HG02870 (cell line): Measurements from ENCODE around the gene MRPS9.

Experiments used
- ATAC-seq: cut with Tn5 transposase; IDR thresholded peaks from one replicate; pipeline ENCODE4 v1.9.1; 2021; ENCODE audit warnings: mild to moderate bottlenecking, moderate library complexity; ENCODE audit not compliant: unreplicated experiment

The MRPS9 gene

GRCh38 chr2:105037572-105038382 lies at the start of gene MRPS9:
TSS of gene MRPS9 (plus strand) at chr2:105038069. CDS start at chr2:105038093, 24 bp downstream.
- peak; percentile 99 for ATAC-seq

GRCh38 chr2:105005181-105005951 lies 32.5 kb upstream of the MRPS9 start:
- ATAC-seq, result no peak

GRCh38 chr2:105007367-105007766 lies 30.5 kb upstream of the MRPS9 start:
- no peak for ATAC-seq

- ATAC-seq, result no peak
Observed at GRCh38 chr2:105032476-105032875, 5.4 kb upstream of the MRPS9 start.

- no peak for ATAC-seq
Observed at GRCh38 chr2:105034170-105034569, 3.7 kb upstream of the MRPS9 start.

- no peak for ATAC-seq
Observed at GRCh38 chr2:105038383-105039061, 653 bp downstream of the MRPS9 start.

GRCh38 chr2:105039559-105039958 lies 1.7 kb downstream of the MRPS9 start:
- no peak for ATAC-seq

GRCh38 chr2:105042189-105042588 lies 4.3 kb downstream of the MRPS9 start:
- no peak for ATAC-seq

GRCh38 chr2:105052773-105053172 lies 14.9 kb downstream of the MRPS9 start:
- no peak for ATAC-seq

- no peak for ATAC-seq
Observed at GRCh38 chr2:105055613-105056012, 17.7 kb downstream of the MRPS9 start.

GRCh38 chr2:105056245-105056644 lies 18.4 kb downstream of the MRPS9 start:
- ATAC-seq, result no peak

- ATAC-seq, result no peak
Observed at GRCh38 chr2:105057005-105057404, 19.1 kb downstream of the MRPS9 start.

- no peak for ATAC-seq
Observed at GRCh38 chr2:105061560-105061959, 23.7 kb downstream of the MRPS9 start.

GRCh38 chr2:105062158-105062557 lies 24.3 kb downstream of the MRPS9 start:
- no peak for ATAC-seq

GRCh38 chr2:105068387-105068786 lies 30.5 kb downstream of the MRPS9 start:
- no peak for ATAC-seq

- ATAC-seq, result no peak
Observed at GRCh38 chr2:105068875-105069274, 31.0 kb downstream of the MRPS9 start.

GRCh38 chr2:105070010-105070865 lies 32.4 kb downstream of the MRPS9 start:
- ATAC-seq, result no peak

GRCh38 chr2:105071379-105071778 lies 33.5 kb downstream of the MRPS9 start:
- ATAC-seq, result no peak

GRCh38 chr2:105072039-105072438 lies 34.2 kb downstream of the MRPS9 start:
- ATAC-seq, result peak; percentile 97

GRCh38 chr2:105073591-105073990 lies 35.7 kb downstream of the MRPS9 start:
- no peak for ATAC-seq

- no peak for ATAC-seq
Observed at GRCh38 chr2:105076121-105076520, 38.3 kb downstream of the MRPS9 start.
